Stimulated activated CD4-positive, alpha-beta T cell treated with anti-CD3 and anti-CD28 coated beads, Interleukin-15, amount 100 ng/mL, for 1 hour (primary cell): Measurements from ENCODE around the gene DOCK10.

Experiments
- DNase-seq, 2 donors: peaks; one replicate each; pipeline ENCODE4 v3.0.0-alpha.2; 2020; ENCODE audit warnings: low read depth in 1 of 2, low spot score in 1 of 2

DOCK10 gene

GRCh38 chr2:224846686-224847085, 195.6 kb downstream of the DOCK10 start:
- DNase-seq, result no peak

GRCh38 chr2:224846161-224846560, 196.1 kb downstream of the DOCK10 start:
- no peak for DNase-seq

DNA sequence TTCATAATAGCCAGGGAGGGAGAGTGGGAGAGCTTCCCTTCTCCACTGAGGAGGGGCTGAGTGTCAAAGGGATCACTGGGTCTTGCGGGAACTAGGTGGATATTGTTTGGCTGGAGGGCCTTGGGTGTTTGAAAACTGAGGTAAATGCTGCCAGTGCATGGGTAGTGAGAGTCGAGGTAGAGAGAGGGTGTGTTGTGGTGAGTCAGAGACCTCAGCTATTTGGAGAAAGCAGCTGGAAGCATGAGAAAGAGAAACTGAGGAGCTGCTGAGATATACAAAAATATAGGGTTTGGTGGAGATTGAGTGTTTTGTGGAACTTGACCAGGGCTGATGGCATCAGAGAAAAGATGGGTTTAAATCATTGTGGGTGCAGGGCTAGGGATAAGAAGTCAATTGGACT, 199.1 kb downstream of the DOCK10 start:
- no peak for DNase-seq

DNA sequence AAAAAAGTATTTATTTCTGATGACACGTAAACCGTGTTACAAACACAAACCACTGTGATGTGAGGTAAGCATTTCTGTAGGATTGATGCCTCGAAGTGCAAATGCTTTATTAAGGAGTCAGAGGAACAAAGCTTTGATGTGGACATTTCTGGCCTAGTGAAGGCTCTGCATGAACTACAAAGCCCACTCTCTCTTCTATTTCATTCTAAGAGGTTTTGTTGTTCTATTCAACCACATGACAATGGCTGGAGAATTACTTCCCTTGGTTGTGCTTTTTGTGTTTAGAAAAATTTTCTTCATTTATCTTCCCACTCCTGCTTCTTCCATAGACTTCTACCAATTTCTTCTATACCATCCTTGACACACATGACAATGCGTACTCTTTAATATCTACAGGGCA, 200.4 kb downstream of the DOCK10 start:
- no peak for DNase-seq

DNA sequence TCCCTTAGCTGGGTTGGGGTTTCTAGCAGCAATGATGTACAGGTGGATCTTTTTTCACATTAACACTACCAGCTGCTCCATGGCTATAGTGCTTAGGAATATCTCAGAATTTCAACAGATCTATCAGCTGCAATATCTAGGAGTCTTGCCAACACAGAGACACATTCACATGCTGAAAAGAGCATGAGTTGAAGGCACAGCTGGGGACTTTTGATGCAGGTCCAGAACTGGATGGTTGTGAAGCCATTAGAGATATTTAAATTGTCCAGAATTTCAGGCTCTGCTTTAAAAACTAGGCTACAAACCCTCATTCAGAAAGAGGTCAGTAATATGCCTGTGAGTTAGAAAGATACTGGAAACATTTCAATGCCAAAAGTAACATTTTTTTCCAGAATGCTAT, 203.9 kb downstream of the DOCK10 start:
- no peak for DNase-seq

- no peak for DNase-seq
These were observed 204.7 kb downstream of the DOCK10 start for GRCh38 chr2:224837558-224837957.

GRCh38 chr2:224837066-224837465, 205.2 kb downstream of the DOCK10 start:
- no peak for DNase-seq

GRCh38 chr2:224836263-224836662, 206.0 kb downstream of the DOCK10 start:
- no peak for DNase-seq

- DNase-seq, result no peak
These were observed 206.9 kb downstream of the DOCK10 start for GRCh38 chr2:224835405-224835804.

- no peak for DNase-seq
These were observed 208.3 kb downstream of the DOCK10 start for GRCh38 chr2:224833986-224834385.

DNA sequence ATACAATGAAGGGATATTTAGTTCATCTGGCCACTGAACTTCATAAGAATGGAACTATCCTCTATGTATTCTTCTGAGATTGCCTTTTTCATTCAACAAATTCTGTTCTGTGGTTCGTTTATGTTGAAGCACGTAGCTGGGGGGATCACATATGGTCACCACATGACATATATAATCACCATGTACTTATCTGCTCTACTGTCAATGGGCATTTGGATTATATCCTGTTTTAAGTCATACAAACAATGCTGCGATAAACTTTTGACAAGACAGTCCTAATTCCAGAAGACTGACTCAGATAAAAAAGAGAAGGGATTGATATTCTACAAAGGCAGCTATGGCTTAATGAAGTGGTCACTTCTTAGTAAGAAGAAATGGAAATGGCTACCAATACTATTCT, 210.1 kb downstream of the DOCK10 start:
- DNase-seq, result no peak

GRCh38 chr2:224831530-224831929, 210.7 kb downstream of the DOCK10 start:
- DNase-seq, result no peak

DNA sequence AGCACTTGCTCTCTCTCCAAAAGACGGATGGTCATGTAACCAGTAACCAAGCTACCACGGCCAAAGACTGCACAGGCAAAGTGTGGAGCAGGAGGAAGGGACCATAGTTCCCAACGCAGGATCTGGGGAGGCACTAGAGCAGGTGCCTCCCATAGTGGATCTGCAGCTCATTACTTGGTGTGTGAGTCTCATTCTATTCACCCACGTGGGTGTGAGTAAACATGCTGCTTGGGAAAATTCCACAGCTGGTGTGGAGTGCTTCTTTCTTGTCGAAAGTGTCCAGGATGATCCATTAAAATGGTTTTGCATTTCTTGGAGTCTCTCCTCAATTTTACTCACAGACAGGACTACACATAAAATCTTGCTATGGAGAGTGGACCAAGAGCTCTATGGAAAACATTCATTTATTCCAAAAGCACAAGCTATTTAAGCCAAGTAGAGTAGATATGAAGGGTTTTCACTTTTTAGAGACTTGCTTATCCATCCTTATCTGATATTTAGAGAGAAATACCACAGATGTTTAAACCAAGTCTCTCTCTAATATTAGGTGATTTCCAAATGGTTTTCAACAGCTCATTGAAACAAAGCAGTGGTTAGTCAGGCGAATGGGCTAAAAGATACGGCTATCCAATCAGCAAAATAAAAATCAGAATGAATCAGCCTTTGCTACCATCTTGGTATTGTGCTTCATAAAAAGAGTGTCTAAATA, 221.8 kb downstream of the DOCK10 start:
- no peak for DNase-seq

DNA sequence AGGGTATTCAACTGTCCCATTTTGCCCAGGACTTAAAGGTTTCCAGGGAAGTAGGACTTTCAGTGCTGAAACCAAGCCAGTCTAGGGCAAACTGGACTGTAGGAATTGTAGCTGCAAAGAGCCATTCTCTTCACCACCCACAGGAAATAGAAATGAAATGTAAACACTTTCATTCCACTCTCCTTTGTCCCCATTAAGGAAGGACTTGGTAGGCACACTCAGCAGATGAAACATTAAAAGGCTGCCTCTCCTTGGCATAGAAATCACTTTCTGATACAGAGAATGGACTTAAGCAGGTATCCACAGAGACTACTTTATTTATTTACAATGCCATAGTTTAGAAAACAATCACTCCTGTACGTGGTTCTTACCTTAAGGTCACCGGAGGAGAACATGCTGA, 223.2 kb downstream of the DOCK10 start:
- DNase-seq, result no peak

DNA sequence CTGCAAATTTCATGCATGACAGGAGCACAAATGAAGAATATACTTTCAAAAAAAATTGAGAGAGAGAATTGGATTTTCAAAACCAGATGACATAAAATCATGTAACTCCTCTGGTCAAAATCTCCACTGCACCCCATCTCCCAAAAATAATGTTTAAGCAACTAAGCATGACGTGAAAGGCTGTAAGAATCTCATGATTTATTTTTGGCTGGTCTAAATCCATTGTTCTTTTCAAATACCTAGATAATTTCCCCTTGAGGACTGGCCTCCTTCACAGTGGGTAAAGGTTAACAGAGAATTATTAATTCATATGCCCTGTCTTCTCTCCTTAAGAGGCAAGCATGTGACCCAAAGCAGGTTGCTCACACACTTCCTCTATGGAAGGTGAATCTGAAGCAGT, 224.6 kb downstream of the DOCK10 start:
- no peak for DNase-seq

GRCh38 chr2:224816816-224817215, 225.5 kb downstream of the DOCK10 start:
- DNase-seq, result no peak

DNA sequence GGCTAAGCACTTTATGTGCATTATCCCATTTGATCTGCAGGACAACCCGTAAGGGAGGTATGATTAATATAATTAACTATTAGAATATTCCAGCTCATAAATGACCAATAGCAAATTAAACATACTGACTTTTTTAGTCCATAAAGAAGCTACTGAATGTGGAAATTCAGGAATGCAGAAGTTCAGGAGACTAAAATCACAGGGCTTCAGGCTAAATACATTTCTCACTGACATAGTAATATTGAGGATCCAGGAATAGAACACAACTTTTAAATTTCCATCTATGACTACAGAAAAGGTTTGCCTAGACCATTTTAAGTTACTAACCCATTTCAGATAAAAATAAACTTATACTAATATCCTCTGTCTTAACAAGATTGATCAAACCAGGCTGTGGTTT, 228.7 kb downstream of the DOCK10 start:
- no peak for DNase-seq

- no peak for DNase-seq
These were observed 234.9 kb downstream of the DOCK10 start for GRCh38 chr2:224807153-224807964.

DNA sequence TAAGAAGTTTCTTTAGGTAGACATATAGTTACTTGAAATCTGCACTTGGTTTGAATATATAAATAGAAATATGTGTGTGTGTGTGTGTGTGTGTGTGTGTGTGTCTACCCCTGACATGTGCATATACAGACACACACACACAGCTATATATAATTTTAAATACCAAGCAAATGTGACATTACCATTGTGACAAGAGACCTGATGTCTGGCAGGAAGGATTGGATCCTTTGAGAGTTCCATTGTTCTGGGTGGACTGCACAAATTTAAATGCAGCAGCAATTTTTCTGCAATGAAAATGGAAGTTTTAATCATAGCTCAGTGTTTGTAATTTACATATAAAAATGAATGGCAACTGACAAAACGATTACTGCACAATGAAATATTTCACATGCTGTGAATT, 238.3 kb downstream of the DOCK10 start:
- no peak for DNase-seq

GRCh38 chr2:224802407-224802806, 239.9 kb downstream of the DOCK10 start:
- DNase-seq, result no peak

DNA sequence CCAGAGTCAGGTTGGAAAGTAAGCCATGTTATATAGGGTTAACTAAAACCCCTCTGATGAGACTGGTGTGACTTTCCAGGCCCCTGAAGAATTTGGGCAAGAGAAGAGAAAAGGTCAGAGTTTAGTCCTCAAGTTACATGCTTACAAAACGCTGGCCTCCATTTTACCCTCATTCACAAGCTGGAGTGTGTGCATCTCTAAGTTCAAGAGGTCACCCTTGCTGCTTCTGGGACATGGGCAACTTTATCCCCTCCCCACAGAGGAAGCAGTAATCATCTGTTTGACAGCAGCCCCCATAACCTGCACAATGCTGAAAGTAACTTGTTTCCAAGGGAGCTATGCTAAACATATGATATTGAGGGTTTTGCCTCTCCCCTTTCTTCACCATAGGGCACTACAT, 240.9 kb downstream of the DOCK10 start:
- no peak for DNase-seq

- no peak for DNase-seq
These were observed 242.6 kb downstream of the DOCK10 start for GRCh38 chr2:224799691-224800090.

GRCh38 chr2:224798180-224798579, 244.1 kb downstream of the DOCK10 start:
- DNase-seq, result no peak
